Caco-2 (cell line): ENCODE data around the gene OTULIN. TPM values are rescaled to one million over a fixed set of nuclear protein-coding genes. Genes with fewer than 3 reads are reported as not detected.

ENCODE experiments used
- BruUV-seq: library from RNA; stranded (reverse); fragments of 400-500 nt; replicated peaks from 2 replicates; lab custom pipeline; 2021; lab: Mats Ljungman, UMichigan
- CTCF ChIA-PET: fragments of 300-600 bp; sonication (Branson Sonifier 250); formaldehyde crosslinking; loops from one replicate; lab custom pipeline; 2022; ENCODE audit warnings: antibody characterized with exemption; lab: Charles Lee
- POLR2A ChIA-PET: fragments of 300-600 bp; sonication (Branson Sonifier 250); formaldehyde crosslinking; loops from one replicate; lab custom pipeline; 2022; ENCODE audit warnings: antibody characterized with exemption; lab: Charles Lee
- DNase-seq, 2 experiments: peaks; one replicate each; pipeline versions ENCODE4 v3.0.0 to v3.0.0-alpha.2; 2020 to 2022
- H3K27me3 ChIP-seq: replicated peaks from 2 replicates; pipeline ENCODE4 v1.6.0; 2011; ENCODE audit warnings: low read length; ENCODE audit not compliant: control insufficient read depth, insufficient read depth
- H3K36me3 ChIP-seq: 2 replicates; pipeline ENCODE4 v1.5.1; 2011; ENCODE audit warnings: low read length; ENCODE audit not compliant: control insufficient read depth, insufficient read depth
- H3K4me1 ChIP-seq: fragments of 250-450 bp; sonication (Bioruptor Pico); 2 replicates; pipeline ENCODE4 v1.5.1; 2020; ENCODE audit warnings: mild to moderate bottlenecking
- H3K4me3 ChIP-seq: 2 replicates; pipeline ENCODE4 v1.5.1; 2011; ENCODE audit warnings: low read depth, mild to moderate bottlenecking, control low read depth, low read length
- H3K9me3 ChIP-seq: fragments of 250-450 bp; sonication (Bioruptor Pico); 2 replicates; pipeline ENCODE4 v1.5.1; 2020; ENCODE audit warnings: mild to moderate bottlenecking, moderate library complexity
- H3K27ac Mint-ChIP-seq: one replicate; pipeline ENCODE4 v1.8.0; 2022; ENCODE audit warnings: mixed read lengths; ENCODE audit not compliant: unreplicated experiment
- H3K27me3 Mint-ChIP-seq: one replicate; pipeline ENCODE4 v1.8.0; 2022; ENCODE audit warnings: mixed read lengths; ENCODE audit not compliant: insufficient read depth, unreplicated experiment
- H3K36me3 Mint-ChIP-seq: one replicate; pipeline ENCODE4 v1.8.0; 2022; ENCODE audit warnings: mild to moderate bottlenecking, mixed read lengths; ENCODE audit not compliant: insufficient read depth, unreplicated experiment
- H3K4me1 Mint-ChIP-seq: one replicate; pipeline ENCODE4 v1.8.0; 2022; ENCODE audit warnings: low read depth, mixed read lengths; ENCODE audit not compliant: unreplicated experiment
- H3K4me3 Mint-ChIP-seq: one replicate; pipeline ENCODE4 v1.8.0; 2022; ENCODE audit warnings: mild to moderate bottlenecking, moderate library complexity, mixed read lengths; ENCODE audit not compliant: unreplicated experiment
- H3K9me3 Mint-ChIP-seq: one replicate; pipeline ENCODE4 v1.8.0; 2022; ENCODE audit warnings: mixed read lengths; ENCODE audit not compliant: unreplicated experiment
- intact Hi-C: fragments of 100-400 bp; cut with micrococcal nuclease; formaldehyde crosslinking; loops from one replicate; pipeline ENCODE4 v1.10.0; 2022; ENCODE audit not compliant: unreplicated experiment
- total RNA-seq: library from RNA; stranded (reverse); gene quantifications from 2 replicates; pipeline ENCODE4 v1.2.3, GENCODE V29; 2022
- TF ChIP-seq, protein P1 (sequence below), 2 experiments: fragments of 200-600 bp in 1 of 2; IDR thresholded peaks; 1 replicate in 1 of 2; 2 replicates in 1 of 2; pipeline versions ENCODE4 v1.5.1 to v1.8.0; 2011 to 2022; ENCODE audit warnings: antibody characterized with exemption in 1 of 2, control low read depth in 1 of 2, inconsistent platforms in 1 of 2, low read depth in 1 of 2, low read length in 1 of 2, mild to moderate bottlenecking in 1 of 2, moderate library complexity in 1 of 2; ENCODE audit not compliant: insufficient read depth in 1 of 2, severe bottlenecking in 1 of 2, unreplicated experiment in 1 of 2

OTULIN gene
- total RNA-seq, 1 experiment from 2014 or later, result 42.6 TPM

DNA sequence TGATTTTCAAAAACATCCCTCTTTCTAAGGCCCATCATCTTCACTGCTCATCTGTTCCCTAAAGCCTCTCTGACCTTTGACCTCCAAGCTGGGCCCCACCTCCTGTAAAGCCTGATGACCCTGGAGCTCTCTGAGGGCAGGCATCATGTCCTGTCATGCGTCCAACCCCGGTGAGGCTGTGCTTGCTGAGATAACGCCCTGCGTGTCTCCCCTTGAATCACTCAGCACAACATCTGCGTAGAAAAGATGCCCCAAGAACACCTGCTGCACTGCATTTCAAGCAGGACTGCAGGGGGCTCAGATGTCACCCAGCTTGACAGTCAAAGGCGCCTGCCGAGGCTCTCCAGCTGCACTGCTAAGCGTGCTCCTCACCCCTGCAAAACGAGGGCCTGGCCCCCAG is 78.0 kb downstream of the OTULIN start:
- no peaks in the 10 kb centered on the region for H3K36me3 ChIP-seq
- intact Hi-C loops, result no loop called here
- no peaks in the 10 kb centered on the region for H3K4me1 ChIP-seq
- H3K9me3 ChIP-seq, result no peaks in the 10 kb centered on the region
- TF ChIP-seq, protein P1, sequence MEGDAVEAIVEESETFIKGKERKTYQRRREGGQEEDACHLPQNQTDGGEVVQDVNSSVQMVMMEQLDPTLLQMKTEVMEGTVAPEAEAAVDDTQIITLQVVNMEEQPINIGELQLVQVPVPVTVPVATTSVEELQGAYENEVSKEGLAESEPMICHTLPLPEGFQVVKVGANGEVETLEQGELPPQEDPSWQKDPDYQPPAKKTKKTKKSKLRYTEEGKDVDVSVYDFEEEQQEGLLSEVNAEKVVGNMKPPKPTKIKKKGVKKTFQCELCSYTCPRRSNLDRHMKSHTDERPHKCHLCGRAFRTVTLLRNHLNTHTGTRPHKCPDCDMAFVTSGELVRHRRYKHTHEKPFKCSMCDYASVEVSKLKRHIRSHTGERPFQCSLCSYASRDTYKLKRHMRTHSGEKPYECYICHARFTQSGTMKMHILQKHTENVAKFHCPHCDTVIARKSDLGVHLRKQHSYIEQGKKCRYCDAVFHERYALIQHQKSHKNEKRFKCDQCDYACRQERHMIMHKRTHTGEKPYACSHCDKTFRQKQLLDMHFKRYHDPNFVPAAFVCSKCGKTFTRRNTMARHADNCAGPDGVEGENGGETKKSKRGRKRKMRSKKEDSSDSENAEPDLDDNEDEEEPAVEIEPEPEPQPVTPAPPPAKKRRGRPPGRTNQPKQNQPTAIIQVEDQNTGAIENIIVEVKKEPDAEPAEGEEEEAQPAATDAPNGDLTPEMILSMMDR (IDR thresholded peaks at IDR 0.05; ENCODE audit: insufficient read depth in 1 of 2, low read depth in 1 of 2, low read length in 1 of 2, severe bottlenecking in 1 of 2, unreplicated experiment in 1 of 2), result no peak
- H3K9me3 Mint-ChIP-seq, result no peaks in the 10 kb centered on the region
- H3K27me3 Mint-ChIP-seq, result no peaks in the 10 kb centered on the region
- POLR2A ChIA-PET, result no interaction called here
- H3K4me3 ChIP-seq, result no peak overlapping the region
- CTCF ChIA-PET, result no interaction called here
- no peak overlapping the region for H3K4me3 Mint-ChIP-seq
- DNase-seq, result no peak
- no peaks in the 10 kb centered on the region for H3K27me3 ChIP-seq
- no TSS peak for BruUV-seq
- H3K27ac Mint-ChIP-seq, result no peak overlapping the region
- H3K4me1 Mint-ChIP-seq, result no peaks in the 10 kb centered on the region
- H3K36me3 Mint-ChIP-seq, result no peaks in the 10 kb centered on the region

DNA sequence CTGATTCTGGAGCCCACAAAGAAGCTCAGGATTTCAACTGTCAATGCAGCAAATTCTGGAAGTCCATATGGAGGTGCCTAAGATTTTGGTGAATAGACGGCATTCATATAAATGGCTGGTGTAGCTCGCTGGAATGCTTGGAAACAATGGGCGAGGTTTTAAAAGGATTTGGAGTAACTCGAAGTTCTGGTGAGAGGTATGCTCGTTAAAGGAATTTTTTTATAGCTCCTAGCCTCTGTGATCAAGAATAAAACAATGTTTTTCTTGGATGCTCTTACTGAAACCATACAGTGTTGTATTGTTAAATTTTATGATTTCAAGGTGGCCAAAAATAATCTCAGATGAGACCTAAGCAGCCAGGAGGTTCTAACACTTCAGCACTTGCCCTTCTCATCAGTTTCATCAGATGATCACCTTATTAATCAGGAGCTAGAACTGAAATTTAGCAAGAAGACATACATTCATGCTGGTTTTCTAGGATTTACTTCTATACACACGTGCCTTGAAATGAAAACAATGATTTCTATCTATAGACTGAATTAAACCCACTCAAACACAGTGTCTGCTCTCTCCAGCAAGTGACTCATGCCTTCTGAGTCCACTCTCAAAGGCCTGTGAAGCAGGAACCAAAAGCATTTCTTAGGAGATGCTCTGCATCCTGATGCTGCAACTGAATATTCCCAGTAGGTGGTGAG is 79.2 kb downstream of the OTULIN start:
- Histone ChIP-seq H3K4me3 (no peak overlapping the region), H3K27me3 (no peaks in the 10 kb centered on the region), H3K4me1 (no peaks in the 10 kb centered on the region), H3K36me3 (no peaks in the 10 kb centered on the region), H3K9me3 (no peaks in the 10 kb centered on the region)
- Mint-ChIP-seq H3K27me3 (no peaks in the 10 kb centered on the region), H3K36me3 (no peaks in the 10 kb centered on the region), H3K27ac (no peak overlapping the region), H3K4me1 (no peaks in the 10 kb centered on the region), H3K9me3 (no peaks in the 10 kb centered on the region), H3K4me3 (no peak overlapping the region)
- DNase-seq, result no peak
- ChIA-PET POLR2A (no interaction called here), CTCF (no interaction called here)
- intact Hi-C loops, result no loop called here
- BruUV-seq, result no TSS peak
- TF ChIP-seq, protein P1 (IDR thresholded peaks at IDR 0.05; ENCODE audit: insufficient read depth in 1 of 2, low read depth in 1 of 2, low read length in 1 of 2, severe bottlenecking in 1 of 2, unreplicated experiment in 1 of 2), result no peak

DNA sequence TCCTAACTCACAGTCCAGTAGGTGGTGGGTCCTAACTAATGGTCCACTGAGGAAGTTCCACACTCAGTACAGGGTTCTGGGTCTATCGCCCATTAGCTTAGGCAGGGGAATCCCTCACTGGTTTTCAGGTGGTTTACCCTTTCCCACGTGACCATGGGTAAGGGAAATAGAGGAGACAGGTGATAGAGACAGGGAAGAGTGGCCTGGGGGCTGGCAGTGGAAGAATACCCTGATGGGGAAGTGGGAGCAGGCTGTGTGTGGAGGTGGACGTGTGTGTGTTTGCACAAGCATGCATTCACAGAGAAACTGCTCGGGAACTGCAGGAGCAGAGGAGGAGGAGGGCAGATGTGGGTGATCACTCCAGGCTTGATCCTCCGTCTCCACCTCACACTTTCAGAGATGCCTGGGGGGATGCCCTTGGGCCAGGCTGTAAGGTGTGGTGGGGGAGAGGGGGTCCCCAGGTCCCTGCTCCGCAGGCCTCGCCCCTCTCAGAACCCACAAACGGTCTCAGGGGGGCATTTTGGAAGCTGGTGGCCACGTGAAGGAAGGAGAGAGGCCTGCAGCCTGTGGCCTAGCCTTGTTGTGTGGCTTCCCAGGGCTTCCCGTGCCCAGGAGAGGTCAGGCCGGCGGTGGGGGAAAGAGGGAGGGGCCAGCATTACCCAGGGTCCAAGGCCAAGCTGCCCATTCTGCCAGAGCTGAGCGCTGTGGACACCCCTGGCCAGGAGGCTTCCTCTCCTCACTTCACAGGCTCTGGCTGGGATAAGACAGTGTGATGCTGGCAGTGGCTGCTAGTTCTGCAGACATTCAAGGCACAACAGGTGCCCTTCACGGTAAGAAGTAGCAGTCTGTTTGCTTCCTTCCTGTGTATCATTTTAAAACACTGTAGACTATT is 80.0 kb downstream of the OTULIN start:
- Mint-ChIP-seq H3K27ac (no peak overlapping the region), H3K4me1 (no peaks in the 10 kb centered on the region), H3K27me3 (no peaks in the 10 kb centered on the region), H3K36me3 (no peaks in the 10 kb centered on the region), H3K4me3 (no peak overlapping the region), H3K9me3 (no peaks in the 10 kb centered on the region)
- Histone ChIP-seq H3K4me1 (no peaks in the 10 kb centered on the region), H3K4me3 (no peak overlapping the region), H3K9me3 (no peaks in the 10 kb centered on the region), H3K27me3 (no peaks in the 10 kb centered on the region), H3K36me3 (no peaks in the 10 kb centered on the region)
- CTCF ChIA-PET, result no interaction called here
- TF ChIP-seq, protein P1 (IDR thresholded peaks at IDR 0.05; ENCODE audit: insufficient read depth in 1 of 2, low read depth in 1 of 2, low read length in 1 of 2, severe bottlenecking in 1 of 2, unreplicated experiment in 1 of 2), result no peak
- intact Hi-C loops, result no loop called here
- DNase-seq, result no peak
- no TSS peak for BruUV-seq
- POLR2A ChIA-PET, result no interaction called here
